RWPE2 (cell line): ENCODE results near the gene AKAP12.

Experiments used
- ATAC-seq: fragments of 200-7000 bp; cut with Tn5 transposase; 3 replicates; pipeline ENCODE4 v1.9.1; 2021; ENCODE audit warnings: low read depth
- DNase-seq: peaks from one replicate; pipeline ENCODE4 v3.0.0-alpha.2; 2020; ENCODE audit warnings: low spot score
- H3K27ac ChIP-seq: fragments of 450-650 bp; 2 replicates; pipeline ENCODE4 v1.5.1; 2017; ENCODE audit warnings: mild to moderate bottlenecking; ENCODE audit not compliant: poor library complexity, severe bottlenecking
- H3K27me3 ChIP-seq: fragments of 250-450 bp; sonication (Bioruptor Pico); 2 replicates; pipeline ENCODE4 v1.5.1; 2021; ENCODE audit warnings: mild to moderate bottlenecking, moderate library complexity; ENCODE audit not compliant: insufficient read depth, poor library complexity, severe bottlenecking
- H3K36me3 ChIP-seq: fragments of 250-450 bp; sonication (Bioruptor Pico); 2 replicates; pipeline ENCODE4 v1.5.1; 2020; ENCODE audit warnings: low read depth, mild to moderate bottlenecking, moderate library complexity
- H3K4me1 ChIP-seq: fragments of 250-450 bp; sonication (Bioruptor Pico); 2 replicates; pipeline ENCODE4 v1.5.1; 2021; ENCODE audit warnings: mild to moderate bottlenecking, moderate library complexity; ENCODE audit not compliant: insufficient read depth, poor library complexity, severe bottlenecking
- H3K4me3 ChIP-seq: fragments of 250-450 bp; sonication (Bioruptor Pico); 2 replicates; pipeline ENCODE4 v1.5.1; 2021; ENCODE audit warnings: mild to moderate bottlenecking, moderate library complexity; ENCODE audit not compliant: severe bottlenecking
- H3K9me3 ChIP-seq: fragments of 250-450 bp; sonication (Bioruptor Pico); 2 replicates; pipeline ENCODE4 v1.5.1; 2021; ENCODE audit warnings: mild to moderate bottlenecking, moderate library complexity; ENCODE audit not compliant: severe bottlenecking
- TF ChIP-seq, protein P1 (sequence below): fragments of 450-650 bp; IDR thresholded peaks from one replicate; pipeline ENCODE4 v1.5.1; 2017; ENCODE audit warnings: mild to moderate bottlenecking, moderate library complexity; ENCODE audit not compliant: poor library complexity, severe bottlenecking

Gene AKAP12

DNA sequence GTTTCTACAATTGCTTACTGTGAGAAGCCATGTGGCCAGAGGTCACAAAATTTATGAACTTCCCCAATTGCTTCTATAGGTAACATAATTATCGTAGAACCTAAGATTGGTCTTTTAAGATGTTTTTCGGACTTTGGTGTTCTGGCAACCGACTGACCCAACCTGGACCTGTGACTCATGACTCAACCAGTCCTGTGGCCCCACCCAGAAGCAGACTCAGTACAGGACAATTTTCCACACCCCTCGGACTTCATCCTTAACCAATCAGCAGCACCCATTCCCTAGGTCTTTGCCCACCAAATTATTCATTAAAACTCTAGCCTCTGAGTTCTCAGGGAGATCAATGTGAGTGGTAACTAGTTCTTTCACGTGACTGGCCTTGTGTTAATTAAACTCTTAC is 26.4 kb upstream of the AKAP12 start:
- ATAC-seq (0 out of 3 replicates have a peak, but pooled peaks have one; percentile 35), DNase-seq (no peak)
- H3K27me3 ChIP-seq: no peaks in the 10 kb centered on the region
- TF ChIP-seq, protein P1, sequence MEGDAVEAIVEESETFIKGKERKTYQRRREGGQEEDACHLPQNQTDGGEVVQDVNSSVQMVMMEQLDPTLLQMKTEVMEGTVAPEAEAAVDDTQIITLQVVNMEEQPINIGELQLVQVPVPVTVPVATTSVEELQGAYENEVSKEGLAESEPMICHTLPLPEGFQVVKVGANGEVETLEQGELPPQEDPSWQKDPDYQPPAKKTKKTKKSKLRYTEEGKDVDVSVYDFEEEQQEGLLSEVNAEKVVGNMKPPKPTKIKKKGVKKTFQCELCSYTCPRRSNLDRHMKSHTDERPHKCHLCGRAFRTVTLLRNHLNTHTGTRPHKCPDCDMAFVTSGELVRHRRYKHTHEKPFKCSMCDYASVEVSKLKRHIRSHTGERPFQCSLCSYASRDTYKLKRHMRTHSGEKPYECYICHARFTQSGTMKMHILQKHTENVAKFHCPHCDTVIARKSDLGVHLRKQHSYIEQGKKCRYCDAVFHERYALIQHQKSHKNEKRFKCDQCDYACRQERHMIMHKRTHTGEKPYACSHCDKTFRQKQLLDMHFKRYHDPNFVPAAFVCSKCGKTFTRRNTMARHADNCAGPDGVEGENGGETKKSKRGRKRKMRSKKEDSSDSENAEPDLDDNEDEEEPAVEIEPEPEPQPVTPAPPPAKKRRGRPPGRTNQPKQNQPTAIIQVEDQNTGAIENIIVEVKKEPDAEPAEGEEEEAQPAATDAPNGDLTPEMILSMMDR: no peak
- H3K4me3 ChIP-seq: no peak overlapping the region
- H3K27ac ChIP-seq: no peak overlapping the region
- H3K36me3 ChIP-seq: no peaks in the 10 kb centered on the region
- no peaks in the 10 kb centered on the region for H3K9me3 ChIP-seq
- H3K4me1 ChIP-seq: no peaks in the 10 kb centered on the region

DNA sequence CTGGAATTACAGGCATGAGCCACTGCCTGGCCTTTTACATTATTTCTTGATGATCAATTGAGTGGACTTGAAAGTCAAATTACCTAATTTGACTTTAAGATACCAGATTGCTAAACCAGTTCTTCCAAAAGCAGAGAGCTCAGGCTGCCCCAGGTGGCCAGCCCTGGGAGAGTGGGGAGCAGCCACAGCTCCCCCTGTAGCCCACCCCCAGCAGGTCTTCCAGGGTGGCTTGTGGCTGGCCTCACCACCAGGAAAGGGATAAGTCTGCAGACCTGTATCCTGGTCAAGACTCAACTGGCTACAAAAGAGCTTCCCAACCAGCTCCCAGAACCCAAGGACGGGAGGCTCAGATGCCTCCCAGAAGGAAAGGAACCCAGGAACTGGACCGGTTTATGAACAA is 23.8 kb upstream of the AKAP12 start:
- Histone ChIP-seq H3K4me3 (no peak overlapping the region), H3K4me1 (no peaks in the 10 kb centered on the region), H3K27ac (no peak overlapping the region), H3K9me3 (no peaks in the 10 kb centered on the region), H3K36me3 (no peaks in the 10 kb centered on the region), H3K27me3 (no peaks in the 10 kb centered on the region)
- DNase-seq (no peak), ATAC-seq (no peak)
- TF ChIP-seq, protein P1: no peak

DNA sequence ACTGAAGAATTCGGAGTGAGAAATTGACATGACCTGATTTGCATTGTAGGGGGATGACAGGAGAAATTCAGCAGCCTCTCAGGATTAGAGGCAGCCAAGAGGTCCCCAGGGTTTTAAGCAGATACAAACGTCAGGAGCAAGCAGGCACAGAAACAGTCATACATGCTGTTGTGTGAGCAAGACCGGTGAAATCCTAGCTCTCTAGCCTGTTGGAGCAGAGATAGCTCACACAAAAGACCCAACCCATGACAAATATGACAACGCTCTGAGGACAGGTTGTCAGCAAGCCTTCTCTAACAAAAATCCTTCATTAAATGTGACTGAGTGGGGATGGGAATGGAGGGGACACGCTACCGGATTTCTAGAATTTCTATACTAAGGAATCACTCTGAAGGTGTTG is 23.0 kb upstream of the AKAP12 start:
- TF ChIP-seq, protein P1: no peak
- Histone ChIP-seq H3K27me3 (no peaks in the 10 kb centered on the region), H3K4me3 (no peak overlapping the region)

DNA sequence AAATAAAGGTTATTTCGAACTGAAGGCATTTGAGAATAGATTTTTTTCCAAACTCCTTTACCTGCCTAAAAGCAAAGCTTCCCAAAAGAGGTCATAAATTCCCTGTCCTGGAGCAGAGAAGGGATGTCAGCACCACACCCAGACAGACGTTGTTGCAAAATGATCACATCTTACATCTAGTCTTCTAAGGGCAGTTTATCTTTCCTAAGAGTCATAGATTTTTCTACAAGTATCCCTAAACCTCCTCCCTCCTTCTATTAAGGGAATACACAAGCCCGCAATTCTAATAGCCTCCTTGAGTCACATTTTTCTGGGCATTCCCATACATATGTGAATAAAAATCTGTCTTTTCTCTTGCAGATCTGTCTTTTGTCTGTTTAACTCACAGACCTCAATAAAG is 20.6 kb upstream of the AKAP12 start:
- no peaks in the 10 kb centered on the region for H3K36me3 ChIP-seq
- no peak overlapping the region for H3K27ac ChIP-seq
- TF ChIP-seq, protein P1: no peak
- DNase-seq (no peak), ATAC-seq (no peak)
- H3K4me3 ChIP-seq: no peak overlapping the region
- H3K9me3 ChIP-seq: no peaks in the 10 kb centered on the region
- no peaks in the 10 kb centered on the region for H3K27me3 ChIP-seq
- H3K4me1 ChIP-seq: no peaks in the 10 kb centered on the region

More for the DNA sequence above, 23.0 kb upstream of the AKAP12 start:
- Histone ChIP-seq H3K4me1 (no peaks in the 10 kb centered on the region), H3K27ac (no peak overlapping the region), H3K9me3 (no peaks in the 10 kb centered on the region), H3K36me3 (no peaks in the 10 kb centered on the region)
- DNase-seq (no peak), ATAC-seq (no peak)

DNA sequence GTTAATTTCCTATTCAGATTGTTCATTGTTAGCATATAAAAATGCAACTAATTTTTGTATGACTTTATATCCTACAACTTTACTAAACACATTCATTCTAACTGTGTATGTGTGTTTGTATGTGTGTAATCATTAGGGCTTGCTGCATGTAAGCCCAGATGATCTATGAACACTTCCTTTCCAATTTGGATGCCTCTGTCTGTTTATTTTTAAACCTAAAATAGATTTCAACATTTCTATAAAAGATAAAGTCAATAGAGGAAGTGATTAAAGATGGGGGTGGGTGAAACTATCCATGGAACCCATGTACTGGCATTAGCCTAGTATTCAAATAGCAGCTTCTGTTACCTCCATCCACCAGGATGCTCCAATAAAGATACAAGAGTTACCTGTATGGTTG is 15.7 kb upstream of the AKAP12 start:
- DNase-seq (no peak), ATAC-seq (no peak)
- H3K9me3 ChIP-seq: no peaks in the 10 kb centered on the region
- no peaks in the 10 kb centered on the region for H3K36me3 ChIP-seq
- TF ChIP-seq, protein P1: no peak
- no peaks in the 10 kb centered on the region for H3K27me3 ChIP-seq
- H3K4me1 ChIP-seq: no peaks in the 10 kb centered on the region
- no peak overlapping the region for H3K27ac ChIP-seq
- H3K4me3 ChIP-seq: no peak overlapping the region
